H1 (cell line): ENCODE measurements around the gene ZNF184. TPM values are rescaled to one million over a fixed set of nuclear protein-coding genes. Genes with fewer than 3 reads are reported as not detected.

ENCODE experiments used
- CTCF ChIA-PET: fragments of 300-600 bp; sonication (Branson Sonifier 250); formaldehyde crosslinking; loops from one replicate; lab custom pipeline; 2021; ENCODE audit not compliant: partially characterized antibody; lab: Charles Lee
- POLR2A ChIA-PET: fragments of 300-600 bp; sonication (Branson Sonifier 250); formaldehyde crosslinking; loops from one replicate; lab custom pipeline; 2021; ENCODE audit warnings: inconsistent platforms; ENCODE audit not compliant: partially characterized antibody; lab: Charles Lee
- DNase-seq, 2 experiments: peaks; one replicate each; pipeline versions ENCODE4 v3.0.0 to v3.0.0-alpha.2; 2010 to 2022; ENCODE audit warnings: low spot score in 2 of 2, low read depth in 1 of 2, mixed read lengths in 1 of 2
- FAIRE-seq: peaks from 2 replicates; lab custom pipeline; 2011; peaks lifted over from hg19 to GRCh38; lab: Jason Lieb, UNC
- H2AFZ ChIP-seq: 2 replicates; pipeline ENCODE4 v1.8.1; 2012; ENCODE audit warnings: low read length, inconsistent platforms
- H2AK5ac ChIP-seq: 2 replicates; pipeline ENCODE4 v1.6.1; 2013; ENCODE audit warnings: low read depth, low read length
- H2BK120ac ChIP-seq: replicated peaks from 2 replicates; pipeline ENCODE3; 2013; ENCODE audit warnings: low read depth, low read length, inconsistent platforms
- H2BK12ac ChIP-seq: 2 replicates; pipeline ENCODE4 v1.6.1; 2013; ENCODE audit warnings: low read depth, low read length
- H2BK15ac ChIP-seq: 2 replicates; pipeline ENCODE4 v1.6.1; 2013; ENCODE audit warnings: low read length
- H2BK20ac ChIP-seq: 2 replicates; pipeline ENCODE4 v1.6.1; 2013; ENCODE audit warnings: low read length
- H2BK5ac ChIP-seq: 2 replicates; pipeline ENCODE4 v1.6.1; 2013; ENCODE audit warnings: low read depth, low read length
- H3K14ac ChIP-seq: 2 replicates; pipeline ENCODE4 v1.6.1; 2013; ENCODE audit warnings: inconsistent platforms; ENCODE audit not compliant: insufficient read length
- H3K18ac ChIP-seq: 2 replicates; pipeline ENCODE4 v1.6.1; 2013; ENCODE audit warnings: low read length; ENCODE audit errors: extremely low read depth
- H3K23ac ChIP-seq: 2 replicates; pipeline ENCODE4 v1.6.1; 2013; ENCODE audit warnings: inconsistent platforms; ENCODE audit not compliant: insufficient read length
- H3K23me2 ChIP-seq: 2 replicates; pipeline ENCODE4 v1.6.1; 2013; ENCODE audit warnings: low read depth, low read length
- H3K27ac ChIP-seq: 2 replicates; pipeline ENCODE4 v1.6.1; 2011; ENCODE audit warnings: low read depth, low read length, inconsistent platforms
- H3K27me3 ChIP-seq, 4 experiments: replicated peaks in 1 of 4; 1 replicate in 1 of 4; 2 replicates in 3 of 4; pipeline versions ENCODE4 v1.6.1 to v1.8.1; 2011 to 2013; ENCODE audit warnings: low read length in 3 of 4, mild to moderate bottlenecking in 3 of 4, inconsistent platforms in 2 of 4, mixed read lengths in 2 of 4, moderate library complexity in 1 of 4; ENCODE audit not compliant: control insufficient read depth in 3 of 4, insufficient read depth in 3 of 4; ENCODE audit errors: extremely low read depth in 1 of 4
- H3K36me3 ChIP-seq, 4 experiments: 2 replicates each; pipeline versions ENCODE4 v1.6.1 to v1.8.1; 2011 to 2013; ENCODE audit warnings: mild to moderate bottlenecking in 4 of 4, low read length in 3 of 4, moderate library complexity in 2 of 4, control low read depth in 1 of 4, inconsistent platforms in 1 of 4; ENCODE audit not compliant: insufficient read depth in 4 of 4, control insufficient read depth in 2 of 4
- H3K4ac ChIP-seq: replicated peaks from 2 replicates; pipeline ENCODE3; 2013; ENCODE audit warnings: low read length, low read depth, mixed read lengths, inconsistent platforms; ENCODE audit not compliant: insufficient read length
- H3K4me1 ChIP-seq, 4 experiments: replicated peaks in 1 of 4; 1 replicate in 1 of 4; 2 replicates in 3 of 4; pipeline versions ENCODE4 v1.6.1 to v1.8.1; 2011 to 2013; ENCODE audit warnings: low read length in 3 of 4, inconsistent platforms in 2 of 4, mixed read lengths in 1 of 4; ENCODE audit not compliant: insufficient read depth in 4 of 4, control insufficient read depth in 3 of 4
- H3K4me2 ChIP-seq, 2 experiments: 2 replicates each; pipeline versions ENCODE4 v1.6.1 to v1.8.1; 2011 to 2013; ENCODE audit warnings: low read depth in 2 of 2, low read length in 2 of 2, control low read depth in 1 of 2, inconsistent platforms in 1 of 2, mild to moderate bottlenecking in 1 of 2; ENCODE audit not compliant: insufficient read depth in 1 of 2
- H3K4me3 ChIP-seq, 4 experiments: fragments of 200-600, 300-600 bp in 1 of 4; sonication (generic), shearing (Covaris generic), sonication (Bioruptor Twin) in 1 of 4; 2 replicates each; pipeline versions ENCODE4 v1.5.1 to v1.8.1; 2011 to 2016; ENCODE audit warnings: low read length in 4 of 4, low read depth in 3 of 4, control low read depth in 2 of 4, inconsistent platforms in 2 of 4, mild to moderate bottlenecking in 2 of 4, mixed read lengths in 1 of 4, moderate library complexity in 1 of 4; ENCODE audit not compliant: insufficient read depth in 2 of 4; ENCODE audit errors: extremely low read depth in 1 of 4
- H3K56ac ChIP-seq: replicated peaks from 2 replicates; pipeline ENCODE3; 2013; ENCODE audit warnings: low read depth, mild to moderate bottlenecking, mixed read lengths, low read length, inconsistent platforms; ENCODE audit not compliant: insufficient read length
- H3K79me1 ChIP-seq: 2 replicates; pipeline ENCODE4 v1.6.1; 2013; ENCODE audit warnings: low read depth, low read length, control low read depth
- H3K79me2 ChIP-seq, 2 experiments: 2 replicates each; pipeline versions ENCODE4 v1.6.1 to v1.8.1; 2012 to 2013; ENCODE audit warnings: low read length in 2 of 2, mild to moderate bottlenecking in 2 of 2, inconsistent platforms in 1 of 2; ENCODE audit not compliant: insufficient read depth in 2 of 2, control insufficient read depth in 1 of 2
- H3K9ac ChIP-seq, 4 experiments: replicated peaks in 1 of 4; 1 replicate in 1 of 4; 2 replicates in 3 of 4; pipeline versions ENCODE4 v1.6.1 to v1.8.1; 2011 to 2013; ENCODE audit warnings: low read depth in 3 of 4, low read length in 3 of 4, control low read depth in 2 of 4, mild to moderate bottlenecking in 2 of 4, moderate library complexity in 2 of 4, inconsistent platforms in 1 of 4; ENCODE audit errors: extremely low read depth in 1 of 4
- H3K9me3 ChIP-seq, 2 experiments: 2 replicates each; pipeline versions ENCODE4 v1.6.1 to v1.8.1; 2012 to 2013; ENCODE audit warnings: mild to moderate bottlenecking in 2 of 2, moderate library complexity in 2 of 2, control low read depth in 1 of 2, inconsistent platforms in 1 of 2, low read depth in 1 of 2, low read length in 1 of 2, mixed read lengths in 1 of 2; ENCODE audit not compliant: insufficient read depth in 2 of 2
- H4K20me1 ChIP-seq, 2 experiments: replicated peaks in 1 of 2; 2 replicates each; pipeline versions ENCODE3 to v1.8.1; 2011 to 2013; ENCODE audit warnings: inconsistent platforms in 2 of 2, low read length in 2 of 2, mild to moderate bottlenecking in 1 of 2; ENCODE audit not compliant: insufficient read depth in 2 of 2, control insufficient read depth in 1 of 2
- H4K5ac ChIP-seq: 2 replicates; pipeline ENCODE4 v1.6.1; 2013; ENCODE audit warnings: low read length, low read depth, mixed read lengths, inconsistent platforms; ENCODE audit not compliant: insufficient read length
- H4K8ac ChIP-seq: 2 replicates; pipeline ENCODE4 v1.8.0; 2013; ENCODE audit warnings: mild to moderate bottlenecking, moderate library complexity, low read length, inconsistent platforms; ENCODE audit not compliant: insufficient read depth; ENCODE audit errors: extremely low read depth
- H4K91ac ChIP-seq: replicated peaks from 2 replicates; pipeline ENCODE3; 2013; ENCODE audit warnings: low read length, mixed read lengths, inconsistent platforms; ENCODE audit not compliant: insufficient read length
- ATF3 ChIP-seq: IDR thresholded peaks from 2 replicates; pipeline ENCODE4 v1.6.1; 2011; ENCODE audit warnings: low read depth, mild to moderate bottlenecking, low read length; ENCODE audit not compliant: insufficient read depth
- HDAC6 ChIP-seq: IDR thresholded peaks from one replicate; pipeline ENCODE4 v1.7.1; 2012; ENCODE audit warnings: low read depth, mild to moderate bottlenecking, inconsistent platforms, low read length, moderate library complexity
- RBBP5 ChIP-seq: IDR thresholded peaks from 2 replicates; pipeline ENCODE4 v1.7.1; 2012; ENCODE audit warnings: low read depth, mild to moderate bottlenecking, inconsistent platforms, low read length, moderate library complexity, borderline replicate concordance
- TAF7 ChIP-seq: optimal IDR thresholded peaks from 2 replicates; pipeline ENCODE3; 2011; ENCODE audit warnings: low read depth, mild to moderate bottlenecking, inconsistent platforms, low read length, moderate library complexity, borderline replicate concordance
- WGBS, 2 experiments: shearing (Covaris generic) in 1 of 2; methylation state at CpG; one replicate each; pipeline versions ENCODE4 v1.1.6 to v1.1.7; 2013 to 2015; ENCODE audit warnings: low lambda C conversion rate in 2 of 2, mixed read lengths in 2 of 2, inconsistent platforms in 1 of 2, low coverage in 1 of 2, missing lambda C conversion rate in 1 of 2; ENCODE audit not compliant: insufficient replicate concordance in 2 of 2, insufficient coverage in 1 of 2, insufficient read length in 1 of 2; ENCODE audit errors: extremely low coverage in 1 of 2, missing lambda C conversion rate in 1 of 2; 5-methylcytosine and 5-hydroxymethylcytosine counted together
- polyA plus RNA-seq, 7 experiments: library from polyadenylated mRNA; depleted of rRNA in 3 of 7; stranded (reverse) in 5 of 7; unstranded in 2 of 7; fragments of >200 nt in 5 of 7; fragments of 200-250 nt in 2 of 7; gene quantifications; 1 replicate in 5 of 7; 2 replicates in 1 of 7; 4 replicates in 1 of 7; pipeline versions ENCODE4 v1.2.1 to v1.2.3, GENCODE V29; 2011 to 2013; ENCODE audit warnings: missing spikeins in 2 of 7, mixed read lengths in 2 of 7
- total RNA-seq: library from RNA; stranded (reverse); fragmentation: NEBNext Ultra II Directional; extraction: Animal tissue kit (Norgen Biotek cat#: 25700); gene quantifications from 2 replicates; pipeline ENCODE4 v1.2.1, GENCODE V29; 2021
- TF ChIP-seq, protein P1 (sequence below): IDR thresholded peaks from 2 replicates; pipeline ENCODE4 v1.6.1; 2012; ENCODE audit warnings: low read length, inconsistent platforms

Gene ZNF184
- total and polyA plus RNA-seq, 2 of the 8 experiments (the other 6 are each of a cell fraction or from before 2014, with no cell fraction given), result 1.9 to 12.3 TPM

- no peaks in the 10 kb centered on the region; a peak in 1 of 8 replicates for H3K36me3 ChIP-seq
- H4K20me1 ChIP-seq, result no peaks in the 10 kb centered on the region
- no peak overlapping the region for H3K18ac ChIP-seq
- H2BK12ac ChIP-seq, result no peak overlapping the region
- H4K8ac ChIP-seq, result no peak overlapping the region
- no peaks in the 10 kb centered on the region for H3K79me2 ChIP-seq
- H3K4me3 ChIP-seq, result no peak overlapping the region
- H3K4me1 ChIP-seq, result no peaks in the 10 kb centered on the region
- no peak for DNase-seq
- no peak overlapping the region for H4K5ac ChIP-seq
- no peak overlapping the region for H2AK5ac ChIP-seq
- H2BK20ac ChIP-seq, result no peak overlapping the region
- H3K14ac ChIP-seq, result no peak overlapping the region
- H2AFZ ChIP-seq, result no peak overlapping the region
- no peak overlapping the region for H4K91ac ChIP-seq
- no peaks in the 10 kb centered on the region for H3K27me3 ChIP-seq
- no peak overlapping the region for H2BK5ac ChIP-seq
- no peak for FAIRE-seq
- no peak overlapping the region for H3K23ac ChIP-seq
- no peak overlapping the region for H3K27ac ChIP-seq
- no peak overlapping the region for H3K56ac ChIP-seq
- H3K79me1 ChIP-seq, result no peaks in the 10 kb centered on the region
- peaks cover 0 to 8% of the 10 kb centered on the region in 2 experiments; a peak in 2 of 4 replicates for H3K9me3 ChIP-seq
- no peaks in the 10 kb centered on the region; the same call in 1 of the 2 replicates for H3K23me2 ChIP-seq
- H3K9ac ChIP-seq, result no peak overlapping the region
- CTCF ChIA-PET, result no interaction called here
- 83% methylated on average over 4 of the region's 4 CpGs; no CpG with 5 or more reads in 1 of the 2 experiments for WGBS, 2 experiments
- H3K4me2 ChIP-seq, result no peak overlapping the region
- H2BK120ac ChIP-seq, result no peak overlapping the region
- no peak overlapping the region for H2BK15ac ChIP-seq
- POLR2A ChIA-PET, result no interaction called here
- H3K4ac ChIP-seq, result no peak overlapping the region
- TF ChIP-seq, protein P1, sequence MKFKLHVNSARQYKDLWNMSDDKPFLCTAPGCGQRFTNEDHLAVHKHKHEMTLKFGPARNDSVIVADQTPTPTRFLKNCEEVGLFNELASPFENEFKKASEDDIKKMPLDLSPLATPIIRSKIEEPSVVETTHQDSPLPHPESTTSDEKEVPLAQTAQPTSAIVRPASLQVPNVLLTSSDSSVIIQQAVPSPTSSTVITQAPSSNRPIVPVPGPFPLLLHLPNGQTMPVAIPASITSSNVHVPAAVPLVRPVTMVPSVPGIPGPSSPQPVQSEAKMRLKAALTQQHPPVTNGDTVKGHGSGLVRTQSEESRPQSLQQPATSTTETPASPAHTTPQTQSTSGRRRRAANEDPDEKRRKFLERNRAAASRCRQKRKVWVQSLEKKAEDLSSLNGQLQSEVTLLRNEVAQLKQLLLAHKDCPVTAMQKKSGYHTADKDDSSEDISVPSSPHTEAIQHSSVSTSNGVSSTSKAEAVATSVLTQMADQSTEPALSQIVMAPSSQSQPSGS, result no peak
- no peak for TF ChIP-seq RBBP5
- no peak for TF ChIP-seq ATF3
- no peak for TF ChIP-seq TAF7
- no peak for TF ChIP-seq HDAC6
Observed at GRCh38 chr6:27428502-27428901, 44.4 kb downstream of the ZNF184 start.
